ENCODE data around the gene PSMD1.

PSMD1 gene

DNA sequence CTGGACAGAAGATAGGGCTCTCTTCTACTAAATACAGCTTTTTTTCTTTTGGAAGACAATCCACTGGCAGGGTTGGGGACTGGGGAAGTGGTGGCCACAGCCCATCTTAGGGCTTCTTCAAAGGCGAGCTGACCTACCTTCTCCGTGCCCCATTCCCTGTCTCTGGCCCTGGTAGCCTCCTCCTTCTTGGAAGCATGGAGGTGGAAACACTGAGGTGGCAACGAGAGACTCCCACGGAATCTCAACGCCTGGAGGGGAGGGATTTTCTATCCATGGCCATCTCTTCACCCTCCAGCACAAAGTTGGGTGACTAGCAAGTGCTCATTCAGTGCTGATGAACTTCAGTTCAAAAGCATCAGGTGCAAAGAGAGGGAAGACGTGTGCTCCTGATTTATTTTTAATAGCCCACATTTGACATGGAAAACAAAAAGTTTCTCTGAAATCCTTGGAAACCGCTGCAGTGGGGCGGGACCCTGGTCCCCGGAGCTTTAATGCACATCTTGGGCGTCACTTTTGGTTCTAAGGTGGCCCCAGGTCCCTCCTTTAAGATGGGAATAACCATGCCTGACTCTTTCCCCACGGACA, 141.1 kb downstream of the PSMD1 start:
- H3K4me1 ChIP-seq, result peaks cover 0 to 32% (median 21%) of the 10 kb centered on the region in 4 donors
- peak in 1 of 2 donors; percentile 5 for DNase-seq
- TF ChIP-seq, protein P1, sequence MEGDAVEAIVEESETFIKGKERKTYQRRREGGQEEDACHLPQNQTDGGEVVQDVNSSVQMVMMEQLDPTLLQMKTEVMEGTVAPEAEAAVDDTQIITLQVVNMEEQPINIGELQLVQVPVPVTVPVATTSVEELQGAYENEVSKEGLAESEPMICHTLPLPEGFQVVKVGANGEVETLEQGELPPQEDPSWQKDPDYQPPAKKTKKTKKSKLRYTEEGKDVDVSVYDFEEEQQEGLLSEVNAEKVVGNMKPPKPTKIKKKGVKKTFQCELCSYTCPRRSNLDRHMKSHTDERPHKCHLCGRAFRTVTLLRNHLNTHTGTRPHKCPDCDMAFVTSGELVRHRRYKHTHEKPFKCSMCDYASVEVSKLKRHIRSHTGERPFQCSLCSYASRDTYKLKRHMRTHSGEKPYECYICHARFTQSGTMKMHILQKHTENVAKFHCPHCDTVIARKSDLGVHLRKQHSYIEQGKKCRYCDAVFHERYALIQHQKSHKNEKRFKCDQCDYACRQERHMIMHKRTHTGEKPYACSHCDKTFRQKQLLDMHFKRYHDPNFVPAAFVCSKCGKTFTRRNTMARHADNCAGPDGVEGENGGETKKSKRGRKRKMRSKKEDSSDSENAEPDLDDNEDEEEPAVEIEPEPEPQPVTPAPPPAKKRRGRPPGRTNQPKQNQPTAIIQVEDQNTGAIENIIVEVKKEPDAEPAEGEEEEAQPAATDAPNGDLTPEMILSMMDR (IDR thresholded peaks at IDR 0.05), result no peak
- H3K36me3 ChIP-seq, result no peaks in the 10 kb centered on the region
- H3K4me3 ChIP-seq, result peak overlapping the region; percentile 62 to 82
- H3K27ac ChIP-seq, result peak overlapping the region; percentile 69 to 73
- H3K9me3 ChIP-seq, result no peaks in the 10 kb centered on the region
- intact Hi-C loops (cut with DNase I; ENCODE audit: low total_unique reads), result no loop called here
- no peaks in the 10 kb centered on the region for H3K27me3 ChIP-seq

DNA sequence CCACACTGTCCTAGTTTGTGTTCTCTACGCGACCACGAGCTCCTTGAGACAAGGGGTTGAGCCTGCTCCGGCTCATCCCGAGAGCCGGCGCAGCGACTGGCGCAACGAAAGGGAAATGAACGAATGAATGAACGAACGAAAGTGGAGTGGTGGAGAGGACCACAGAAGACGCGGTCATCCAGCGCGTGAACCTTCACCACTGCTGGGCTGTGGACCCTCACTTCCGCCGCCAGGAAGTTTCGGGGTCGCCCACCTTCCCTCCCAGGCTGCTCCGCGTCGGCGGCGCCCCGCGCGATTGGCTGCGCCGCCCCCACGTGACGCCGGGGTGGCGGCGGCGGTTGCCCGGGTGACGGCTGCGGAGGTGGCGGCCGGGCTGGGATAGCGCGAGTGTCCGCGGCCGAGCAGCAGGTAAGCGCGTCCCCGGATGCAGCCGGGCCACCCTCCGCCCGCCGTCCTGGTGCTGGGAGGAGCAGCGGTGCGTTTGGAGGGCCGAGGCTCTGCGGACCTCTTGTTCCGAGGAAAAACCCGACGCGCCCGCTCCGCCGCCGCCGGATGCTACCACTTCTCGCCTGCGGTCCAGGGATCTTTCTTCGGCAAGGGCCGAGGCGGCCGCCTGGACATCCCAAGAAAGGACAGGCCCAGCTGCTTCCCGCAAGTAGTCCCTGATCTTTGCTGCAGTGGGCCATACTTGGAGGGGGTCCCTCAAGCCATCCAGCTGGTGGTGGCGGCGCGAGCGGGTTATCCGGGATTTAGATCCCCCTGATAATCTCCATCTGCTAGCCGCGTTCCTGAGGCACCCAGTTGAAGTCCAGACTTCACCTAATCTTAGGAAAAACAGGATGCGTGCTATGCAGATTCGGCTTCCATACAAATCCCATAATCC, 141.9 kb downstream of the PSMD1 start, which contains the start of gene ARMC9:
Gene ARMC9 (plus strand): TSS at position 341 of the 883 bp plus-strand sequence. CDS start 7,608 bp downstream, outside the sequence.
- intact Hi-C loops (cut with DNase I; ENCODE audit: low total_unique reads), result no loop called here
- TF ChIP-seq, protein P1 (IDR thresholded peaks at IDR 0.05), result peak in 1 of 2 experiments; percentile 10

DNA sequence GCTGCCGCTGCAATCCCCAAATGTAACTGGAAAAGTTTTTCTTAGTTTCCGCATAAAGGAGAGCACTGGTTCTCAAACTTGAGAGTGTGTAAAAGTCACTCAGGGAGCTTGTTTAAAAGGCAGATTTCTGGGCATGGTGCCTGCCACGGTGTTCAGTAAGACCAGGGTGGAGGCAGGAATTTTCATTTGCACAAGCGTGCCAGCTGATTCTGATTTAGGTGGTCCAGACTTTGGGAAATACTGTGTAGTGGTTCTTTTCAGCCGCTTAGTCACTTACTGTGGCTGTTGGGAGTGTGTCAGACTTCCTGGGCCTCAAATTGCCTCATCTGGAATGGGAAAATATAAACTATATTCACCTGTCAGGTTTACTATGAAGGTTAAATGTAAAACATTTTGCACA, 142.6 kb downstream of the PSMD1 start:
- Histone ChIP-seq H3K36me3 (no peaks in the 10 kb centered on the region), H3K4me1 (peaks cover 0 to 31% (median 21%) of the 10 kb centered on the region in 4 donors), H3K4me3 (peak overlapping the region; percentile 62 to 82), H3K27me3 (no peaks in the 10 kb centered on the region), H3K9me3 (no peaks in the 10 kb centered on the region), H3K27ac (peak overlapping the region; percentile 69 to 73)
- TF ChIP-seq, protein P1 (IDR thresholded peaks at IDR 0.05), result no peak
- DNase-seq, result peak in 1 of 2 donors; percentile 60
- intact Hi-C loops (cut with DNase I; ENCODE audit: low total_unique reads), result no loop called here

More for the DNA sequence above, 141.9 kb downstream of the PSMD1 start, which contains the start of gene ARMC9:
- Histone ChIP-seq H3K27me3 (no peaks in the 10 kb centered on the region), H3K9me3 (no peaks in the 10 kb centered on the region), H3K4me1 (peaks cover 0 to 31% (median 21%) of the 10 kb centered on the region in 4 donors), H3K27ac (peak within 1 kb of the TSS; percentile 69 to 73), H3K4me3 (peak within 1 kb of the TSS; percentile 62 to 82), H3K36me3 (no peaks in the 10 kb centered on the region)
- DNase-seq, result peak; percentile 56 to 78

DNA sequence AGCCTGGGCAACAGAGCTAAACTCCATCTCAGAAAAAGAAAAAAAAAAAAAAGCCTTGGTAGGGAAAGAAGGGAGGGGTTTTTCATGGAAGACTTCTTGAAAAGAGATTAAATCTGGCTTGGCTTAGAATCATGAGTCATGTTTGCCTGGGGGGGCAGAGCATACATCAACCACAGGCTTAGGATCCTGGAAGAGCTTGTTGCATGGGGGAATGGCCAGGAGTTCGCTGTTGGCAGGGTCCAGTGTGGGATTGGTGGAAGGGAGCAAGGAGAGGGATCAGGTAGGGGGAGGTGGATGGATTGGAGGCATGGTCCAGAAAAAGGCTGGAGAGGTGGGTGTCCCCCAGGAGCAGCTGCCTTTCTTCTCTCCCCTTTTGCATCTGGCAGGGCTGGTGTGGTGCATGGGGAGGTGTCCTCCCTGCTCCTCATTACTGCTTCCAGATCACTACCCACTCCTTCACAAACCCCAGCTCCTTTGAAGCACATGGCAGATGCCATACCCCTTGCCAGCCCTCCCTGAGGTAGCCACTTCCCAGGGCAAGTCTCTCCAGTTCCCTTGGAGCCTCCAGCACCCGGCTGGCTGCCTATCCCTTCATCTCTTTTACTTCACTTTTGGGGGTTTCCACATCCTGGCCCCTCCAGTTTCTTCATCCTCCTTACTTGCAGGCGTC, 144.3 kb downstream of the PSMD1 start:
- DNase-seq, result no peak
- Histone ChIP-seq H3K9me3 (no peaks in the 10 kb centered on the region), H3K36me3 (no peaks in the 10 kb centered on the region), H3K27me3 (no peaks in the 10 kb centered on the region), H3K27ac (no peak overlapping the region), H3K4me1 (peaks cover 0 to 31% (median 21%) of the 10 kb centered on the region in 4 donors), H3K4me3 (no peak overlapping the region)
- TF ChIP-seq, protein P1 (IDR thresholded peaks at IDR 0.05), result no peak
- intact Hi-C loops (cut with DNase I; ENCODE audit: low total_unique reads), result no loop called here

DNA sequence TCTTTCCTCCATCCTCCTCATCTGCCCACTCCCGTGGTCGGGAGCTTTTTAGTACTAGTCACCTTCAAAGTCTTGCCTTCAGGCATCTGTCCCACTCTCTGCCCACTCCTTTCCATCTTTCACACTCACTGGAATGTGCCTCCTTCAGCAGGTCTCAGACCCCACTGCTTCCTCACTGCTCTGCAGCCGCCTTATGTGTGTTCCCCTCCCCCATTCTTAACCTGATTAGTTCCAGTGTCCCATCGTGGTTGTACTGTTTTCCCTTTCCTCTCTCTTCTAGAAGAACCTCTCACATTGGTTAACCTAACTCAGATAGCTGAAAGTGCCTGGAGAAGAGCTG, 144.8 kb downstream of the PSMD1 start:
- intact Hi-C loops (cut with DNase I; ENCODE audit: low total_unique reads), result no loop called here
- H3K4me1 ChIP-seq, result peaks cover 0 to 31% (median 21%) of the 10 kb centered on the region in 4 donors

More for the DNA sequence above, 144.8 kb downstream of the PSMD1 start:
- Histone ChIP-seq H3K9me3 (no peaks in the 10 kb centered on the region), H3K27ac (no peak overlapping the region), H3K4me3 (no peak overlapping the region), H3K36me3 (peaks cover 0 to under 1% (median 0%) of the 10 kb centered on the region in 3 donors), H3K27me3 (no peaks in the 10 kb centered on the region)
- DNase-seq, result no peak
- TF ChIP-seq, protein P1 (IDR thresholded peaks at IDR 0.05), result no peak
